HEK293 (cell line): ENCODE results near the gene GCAT.

Experiments used
- CTCF ChIA-PET: fragments of 350-600 bp; formaldehyde crosslinking; extraction: SDS; loops from one replicate; lab custom pipeline; 2021; ENCODE audit warnings: antibody characterized with exemption; lab: Yijun Ruan, JAX
- POLR2A ChIA-PET: fragments of 300-600 bp; formaldehyde crosslinking; extraction: SDS; loops from one replicate; lab custom pipeline; 2020; ENCODE audit warnings: antibody characterized with exemption, inconsistent platforms; lab: Yijun Ruan, JAX
- H3K27ac ChIP-seq: fragments of 200-500 bp; sonication (Bioruptor generic); 2 replicates; pipeline ENCODE4 v1.5.1; 2014; ENCODE audit warnings: low read depth, low read length, control low read depth, inconsistent platforms; ENCODE audit errors: extremely low read depth
- H3K36me3 ChIP-seq, 2 experiments: fragments of 200-500 bp in 1 of 2; sonication (Bioruptor generic) in 1 of 2; 1 replicate in 1 of 2; 2 replicates in 1 of 2; pipeline ENCODE4 v1.5.1; 2014 to 2017; ENCODE audit warnings: inconsistent platforms in 2 of 2, low read length in 2 of 2; ENCODE audit not compliant: control insufficient read depth in 2 of 2, insufficient read depth in 1 of 2
- H3K4me1 ChIP-seq: fragments of 200-500 bp; sonication (Bioruptor generic); 2 replicates; pipeline ENCODE4 v1.5.1; 2014; ENCODE audit warnings: mild to moderate bottlenecking, low read length, inconsistent platforms; ENCODE audit not compliant: control insufficient read depth, insufficient read depth
- H3K4me3 ChIP-seq: 2 replicates; pipeline ENCODE4 v1.5.1; 2011; ENCODE audit warnings: low read depth, mild to moderate bottlenecking, control low read depth, low read length, moderate library complexity
- H3K9me3 ChIP-seq: fragments of 200-500 bp; sonication (Bioruptor generic); 2 replicates; pipeline ENCODE4 v1.5.1; 2014; ENCODE audit warnings: low read depth, low read length, inconsistent platforms; ENCODE audit not compliant: control insufficient read depth, insufficient read depth
- ATF2 ChIP-seq: fragments of 450-650 bp; formaldehyde crosslinking; IDR thresholded peaks from 2 replicates; pipeline ENCODE4 v1.5.1; 2016; ENCODE audit warnings: missing biosample characterization, missing genetic modification characterization, low read depth
- HOXD13 ChIP-seq: sonication (generic); formaldehyde crosslinking; IDR thresholded peaks from 2 replicates; pipeline ENCODE4 v1.8.0; 2022; ENCODE audit warnings: missing genetic modification reagents, borderline replicate concordance
- KLF8 ChIP-seq: fragments of 450-650 bp; formaldehyde crosslinking; IDR thresholded peaks from 2 replicates; pipeline ENCODE4 v1.5.1; 2016; ENCODE audit warnings: missing biosample characterization, missing genetic modification characterization
- PBX3 ChIP-seq: sonication (generic); formaldehyde crosslinking; IDR thresholded peaks from 2 replicates; pipeline ENCODE4 v1.8.1; 2022; ENCODE audit warnings: mild to moderate bottlenecking, moderate library complexity, missing genetic modification reagents
- PRDM2 ChIP-seq: fragments of 450-650 bp; formaldehyde crosslinking; IDR thresholded peaks from 2 replicates; pipeline ENCODE4 v1.5.1; 2016; ENCODE audit warnings: missing biosample characterization, missing genetic modification characterization, borderline replicate concordance
- TCF7L2 ChIP-seq: IDR thresholded peaks from 2 replicates; pipeline ENCODE4 v1.6.1; 2011; ENCODE audit warnings: low read depth, mild to moderate bottlenecking, inconsistent platforms, low read length, moderate library complexity, borderline replicate concordance
- ZBTB11 ChIP-seq: fragments of 450-650 bp; formaldehyde crosslinking; conservative IDR thresholded peaks from 2 replicates; pipeline ENCODE4 v1.5.1; 2016; ENCODE audit warnings: low read depth, missing biosample characterization, missing genetic modification characterization
- ZNF133 ChIP-seq: fragments of 450-650 bp; formaldehyde crosslinking; IDR thresholded peaks from 2 replicates; pipeline ENCODE4 v1.5.1; 2016; ENCODE audit warnings: missing biosample characterization, missing genetic modification characterization
- ZNF202 ChIP-seq: fragments of 450-650 bp; formaldehyde crosslinking; IDR thresholded peaks from 2 replicates; pipeline ENCODE4 v1.5.1; 2016; ENCODE audit warnings: missing biosample characterization, missing genetic modification characterization, borderline replicate concordance
- ZNF239 ChIP-seq: fragments of 450-650 bp; formaldehyde crosslinking; IDR thresholded peaks from 2 replicates; pipeline ENCODE4 v1.5.1; 2016; ENCODE audit warnings: missing biosample characterization, missing genetic modification characterization
- ZNF354C ChIP-seq: fragments of 450-650 bp; formaldehyde crosslinking; IDR thresholded peaks from 2 replicates; pipeline ENCODE4 v1.5.1; 2016; ENCODE audit warnings: missing biosample characterization, missing genetic modification characterization, low read depth, borderline replicate concordance
- ZNF473 ChIP-seq: fragments of 450-650 bp; formaldehyde crosslinking; IDR thresholded peaks from 2 replicates; pipeline ENCODE4 v1.5.1; 2017; ENCODE audit warnings: missing biosample characterization, missing genetic modification characterization
- ZNF518A ChIP-seq: fragments of 450-650 bp; formaldehyde crosslinking; conservative IDR thresholded peaks from 2 replicates; pipeline ENCODE4 v1.5.1; 2016; ENCODE audit warnings: low read depth, missing biosample characterization, missing genetic modification characterization
- ZNF600 ChIP-seq: fragments of 450-650 bp; formaldehyde crosslinking; IDR thresholded peaks from 2 replicates; pipeline ENCODE4 v1.5.1; 2016; ENCODE audit warnings: missing biosample characterization, missing genetic modification characterization
- ZNF639 ChIP-seq: fragments of 450-650 bp; formaldehyde crosslinking; IDR thresholded peaks from 2 replicates; pipeline ENCODE4 v1.5.1; 2016; ENCODE audit warnings: missing biosample characterization, missing genetic modification characterization
- ZNF776 ChIP-seq: fragments of 450-650 bp; formaldehyde crosslinking; IDR thresholded peaks from 2 replicates; pipeline ENCODE4 v1.5.0; 2017; ENCODE audit warnings: missing biosample characterization, missing genetic modification characterization, borderline replicate concordance
- ZXDB ChIP-seq: fragments of 450-650 bp; formaldehyde crosslinking; IDR thresholded peaks from 2 replicates; pipeline ENCODE4 v1.5.1; 2016; ENCODE audit warnings: missing biosample characterization, missing genetic modification characterization

Gene GCAT

GRCh38 chr22:37849089-37849751 lies 41.5 kb downstream of the GCAT start, which contains the start of gene EIF3L:
Gene EIF3L, plus strand, starts transcription at chr22:37849419. Its CDS starts 31 bp downstream, at chr22:37849450.
- Histone ChIP-seq H3K4me1 (peaks cover 2% of the 10 kb centered on the region; the same call in 1 of the 2 replicates), H3K36me3 (peaks cover 30 to 42% of the 10 kb centered on the region in 2 experiments), H3K9me3 (no peaks in the 10 kb centered on the region), H3K27ac (peak within 1 kb of the TSS; percentile 75), H3K4me3 (peak within 1 kb of the TSS; percentile 82)
- POLR2A ChIA-PET: interaction anchor here (0.6 to 1.6 kb wide), 6 partner anchors 10 to 191 kb away, joined by 3 to 8 read pairs (median 4); partner anchors contain the start of genes GCAT and PDXP
- CTCF ChIA-PET: interaction anchor here (1.4 to 1.5 kb wide), 2 partner anchors 14 to 31 kb away, joined by 14 to 15 read pairs; no protein-coding TSS in a partner anchor
- TF ChIP-seq KLF8 (tag by site-specific recombination) (peak; percentile 40; the same call in 1 of the 2 replicates), ZNF202 (tag by site-specific recombination) (no peak), ZNF776 (tag by site-specific recombination) (no peak), ATF2 (tag by site-specific recombination) (no peak), PRDM2 (no peak), ZNF639 (peak; percentile 91), PBX3 (0 out of 2 replicates have a peak, but pooled peaks have one; percentile 52), ZNF354C (no peak), TCF7L2 (no peak), ZNF473 (tag by site-specific recombination) (no peak), ZNF600 (tag by site-specific recombination) (peak; percentile 74; the same call in 1 of the 2 replicates), ZNF239 (no peak), HOXD13 (CRISPR knock-in tag) (no peak), ZBTB11 (tag by site-specific recombination) (peak; percentile 90), ZNF133 (tag by site-specific recombination) (no peak), ZNF518A (tag by site-specific recombination) (peak; percentile 71), ZXDB (peak; percentile 67)
